Subcutaneous adipose tissue (tissue), 4 donors: ENCODE data around the gene CLEC4A. TPM values are rescaled to one million over a fixed set of nuclear protein-coding genes. Genes with fewer than 3 reads are reported as not detected.

Experiments
- CTCF ChIP-seq: fragments of 450-650 bp; IDR thresholded peaks from one replicate; pipeline ENCODE4 v1.5.1; 2016; ENCODE audit warnings: low read depth, mild to moderate bottlenecking, control low read depth, antibody characterized with exemption, moderate library complexity
- total RNA-seq, 4 donors: library from RNA; depleted of rRNA; stranded (reverse); fragments of >200 nt; gene quantifications; one replicate each; pipeline ENCODE4 v1.1.0, GENCODE V29; 2016

Gene CLEC4A
- total RNA-seq, 4 donors from 2014 or later = 4.2 to 10.4 (median 5.5) TPM

- TF ChIP-seq CTCF = no peak
Measured at GRCh38 chr12:8081251-8081920, 42.0 kb upstream of the CLEC4A start.

- no peak for TF ChIP-seq CTCF
Measured at GRCh38 chr12:8082808-8083100, 40.7 kb upstream of the CLEC4A start.

GRCh38 chr12:8087666-8088065 lies 35.8 kb upstream of the CLEC4A start:
- no peak for TF ChIP-seq CTCF

GRCh38 chr12:8088574-8088973 lies 34.8 kb upstream of the CLEC4A start:
- TF ChIP-seq CTCF = no peak

- no peak for TF ChIP-seq CTCF
Measured at GRCh38 chr12:8089716-8090115, 33.7 kb upstream of the CLEC4A start.

GRCh38 chr12:8093291-8093690 lies 30.1 kb upstream of the CLEC4A start:
- TF ChIP-seq CTCF = no peak

GRCh38 chr12:8096281-8096915 lies 27.0 kb upstream of the CLEC4A start:
- TF ChIP-seq CTCF = no peak
